CD4-positive, alpha-beta T cell (primary cell): ENCODE results near the gene UNC119. TPM values are rescaled to one million over a fixed set of nuclear protein-coding genes. Genes with fewer than 3 reads are reported as not detected.

Experiments used
- ATAC-seq: fragments of 200-7000 bp; cut with Tn5 transposase; one replicate; pipeline ENCODE4 v1.10.0; 2022; ENCODE audit warnings: mild to moderate bottlenecking; ENCODE audit not compliant: poor library complexity
- CTCF ChIA-PET: fragments of 350-600 bp; sonication (Branson Sonifier 250); formaldehyde crosslinking; loops from one replicate; lab custom pipeline; 2021; ENCODE audit warnings: antibody characterized with exemption, inconsistent platforms; lab: Charles Lee
- POLR2A ChIA-PET: fragments of 350-600 bp; sonication (Branson Sonifier 250); formaldehyde crosslinking; loops from one replicate; lab custom pipeline; 2021; ENCODE audit warnings: antibody characterized with exemption, inconsistent platforms; lab: Charles Lee
- DNase-seq, 14 experiments: peaks; one replicate each; pipeline ENCODE4 v3.0.0-alpha.2; 2013 to 2020; ENCODE audit warnings: mixed read lengths in 2 of 14
- H3K27ac ChIP-seq, 2 donors: one replicate each; pipeline versions ENCODE4 v1.5.1 to v1.7.0; 2013; ENCODE audit warnings: low read length in 2 of 2, low read depth in 1 of 2, mild to moderate bottlenecking in 1 of 2
- H3K27me3 ChIP-seq, 2 experiments: 1 replicate in 1 of 2; 2 replicates in 1 of 2; pipeline versions ENCODE4 v1.6.1 to v1.7.0; 2013; ENCODE audit warnings: low read length in 2 of 2, control low read depth in 1 of 2, mild to moderate bottlenecking in 1 of 2, moderate library complexity in 1 of 2; ENCODE audit not compliant: insufficient read depth in 2 of 2, control insufficient read depth in 1 of 2
- H3K36me3 ChIP-seq: one replicate; pipeline ENCODE4 v1.6.1; 2013; ENCODE audit warnings: low read length, control low read depth; ENCODE audit not compliant: insufficient read depth
- H3K4me1 ChIP-seq: one replicate; pipeline ENCODE4 v1.6.1; 2013; ENCODE audit warnings: low read length, control low read depth; ENCODE audit not compliant: insufficient read depth
- H3K4me3 ChIP-seq: one replicate; pipeline ENCODE4 v1.5.1; 2013; ENCODE audit warnings: mild to moderate bottlenecking, low read length, moderate library complexity
- H3K9me3 ChIP-seq, 2 experiments: 1 replicate in 1 of 2; 2 replicates in 1 of 2; pipeline versions ENCODE4 v1.6.1 to v1.7.0; 2013; ENCODE audit warnings: low read length in 2 of 2, mild to moderate bottlenecking in 2 of 2, control low read depth in 1 of 2, moderate library complexity in 1 of 2; ENCODE audit not compliant: control insufficient read depth in 1 of 2, insufficient read depth in 1 of 2
- H3K27ac Mint-ChIP-seq: one replicate; pipeline ENCODE4 v1.8.0; 2020; ENCODE audit warnings: mixed read lengths
- H3K27me3 Mint-ChIP-seq: one replicate; pipeline ENCODE4 v1.8.0; 2021; ENCODE audit warnings: mixed read lengths
- H3K36me3 Mint-ChIP-seq: one replicate; pipeline ENCODE4 v1.8.0; 2021; ENCODE audit warnings: low read depth, mixed read lengths
- H3K4me1 Mint-ChIP-seq: one replicate; pipeline ENCODE4 v1.8.0; 2021; ENCODE audit warnings: low read depth, mixed read lengths
- H3K4me3 Mint-ChIP-seq: one replicate; pipeline ENCODE4 v1.8.0; 2020; ENCODE audit warnings: mild to moderate bottlenecking, mixed read lengths
- H3K9me3 Mint-ChIP-seq: one replicate; pipeline ENCODE4 v1.8.0; 2020; ENCODE audit warnings: mixed read lengths
- CTCF ChIP-seq: fragments of 200-600 bp; IDR thresholded peaks from one replicate; pipeline ENCODE4 v1.8.0; 2022; ENCODE audit warnings: antibody characterized with exemption, mild to moderate bottlenecking
- intact Hi-C, 2 experiments: fragments of 100-400 bp; cut with DNase I in 1 of 2; cut with micrococcal nuclease in 1 of 2; formaldehyde crosslinking; loops; one replicate each; pipeline versions ENCODE4 v1.15.1 to v1.9.0; 2023 to 2025; cut with DNase I, micrococcal nuclease
- total RNA-seq, 174 experiments: library from RNA in 2 of 174; stranded (reverse) in 2 of 174; gene quantifications; one replicate each; pipeline ENCODE4 v1.2.3 and lab custom pipeline; 2021 to 2026

UNC119 gene
- total RNA-seq, 2 experiments from 2014 or later, result 77.1 to 83.9 TPM

GRCh38 chr17:28575126-28575795 is 22.8 kb upstream of the UNC119 start:
- Mint-ChIP-seq H3K4me3 (peak overlapping the region; percentile 87), H3K27ac (no peak overlapping the region), H3K36me3 (peaks cover 25% of the 10 kb centered on the region), H3K9me3 (no peaks in the 10 kb centered on the region), H3K4me1 (peaks cover 45% of the 10 kb centered on the region), H3K27me3 (no peaks in the 10 kb centered on the region)
- TF ChIP-seq CTCF, result no peak
- peaks cover 46% of the 10 kb centered on the region for H3K4me1 ChIP-seq
- ChIA-PET CTCF (no interaction called here), POLR2A (no interaction called here)
- H3K4me3 ChIP-seq, result no peak overlapping the region
- H3K36me3 ChIP-seq, result no peaks in the 10 kb centered on the region
- H3K27me3 ChIP-seq, result no peaks in the 10 kb centered on the region
- no peaks in the 10 kb centered on the region for H3K9me3 ChIP-seq
- H3K27ac ChIP-seq, result no peak overlapping the region
- DNase-seq (no peak), ATAC-seq (no peak)
- intact Hi-C loops, result loop anchor here in 1 of 2 experiments (5.0 to 10.0 kb wide), 2 partner anchors 67 to 380 kb away; partner anchors contain the start of gene PHF12

DNA sequence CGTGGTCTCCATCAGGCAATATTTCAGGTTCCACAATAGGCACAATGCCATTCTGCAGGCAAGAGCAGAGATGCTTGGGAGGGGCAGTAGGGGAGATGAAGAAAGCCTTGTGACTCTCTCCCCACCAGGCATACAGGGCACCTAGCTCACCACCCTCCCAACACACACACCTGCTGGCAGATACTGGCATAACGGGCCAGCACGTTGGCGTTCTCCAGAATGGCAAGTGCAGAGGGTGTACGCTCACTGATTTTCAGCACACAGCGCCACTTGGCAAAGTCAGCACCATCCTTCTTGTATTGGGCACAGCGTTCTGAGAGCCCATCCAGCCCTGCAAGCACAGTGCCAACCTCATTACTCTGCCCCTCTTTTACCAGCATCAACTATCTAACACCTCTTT is 22.1 kb upstream of the UNC119 start:
- H3K4me3 ChIP-seq, result no peak overlapping the region
- Mint-ChIP-seq H3K36me3 (peaks cover 28% of the 10 kb centered on the region), H3K9me3 (no peaks in the 10 kb centered on the region), H3K27me3 (no peaks in the 10 kb centered on the region), H3K27ac (peak overlapping the region; percentile 24), H3K4me1 (peaks cover 51% of the 10 kb centered on the region), H3K4me3 (peak overlapping the region; percentile 54)
- no peak for TF ChIP-seq CTCF
- no peaks in the 10 kb centered on the region for H3K36me3 ChIP-seq
- ATAC-seq, result no peak
- DNase-seq, result peak in 3 of 14 experiments; percentile 18 to 57 (median 41)
- ChIA-PET POLR2A (no interaction called here), CTCF (no interaction called here)
- intact Hi-C loops, result loop anchor here in 1 of 2 experiments (10.0 kb wide), 1 partner anchor 380 kb away; the partner anchor contains the start of gene PHF12
- no peaks in the 10 kb centered on the region for H3K27me3 ChIP-seq
- peaks cover 50% of the 10 kb centered on the region for H3K4me1 ChIP-seq
- H3K9me3 ChIP-seq, result no peaks in the 10 kb centered on the region
- no peak overlapping the region for H3K27ac ChIP-seq

- H3K27ac Mint-ChIP-seq, result peak overlapping the region; percentile 24
- Histone ChIP-seq H3K4me1 (peaks cover 55% of the 10 kb centered on the region), H3K36me3 (no peaks in the 10 kb centered on the region), H3K27me3 (no peaks in the 10 kb centered on the region), H3K9me3 (no peaks in the 10 kb centered on the region), H3K4me3 (no peak overlapping the region), H3K27ac (no peak overlapping the region)
- no peak for ATAC-seq
- H3K36me3 Mint-ChIP-seq, result peaks cover 30% of the 10 kb centered on the region
- no peak for TF ChIP-seq CTCF
- H3K4me1 Mint-ChIP-seq, result peaks cover 55% of the 10 kb centered on the region
- intact Hi-C loops, result loop anchor here in 1 of 2 experiments (10.0 kb wide), 1 partner anchor 381 kb away; the partner anchor contains the start of gene PHF12
- CTCF ChIA-PET, result no interaction called here
- no peaks in the 10 kb centered on the region for H3K9me3 Mint-ChIP-seq
- peak overlapping the region; percentile 54 for H3K4me3 Mint-ChIP-seq
- no peak for DNase-seq
- POLR2A ChIA-PET, result interaction anchor here (4.4 kb wide), 1 partner anchor 25 kb away, joined by 70 read pairs; the partner anchor contains the start of gene SPAG5
- no peaks in the 10 kb centered on the region for H3K27me3 Mint-ChIP-seq
Measured at GRCh38 chr17:28573966-28574480, 21.6 kb upstream of the UNC119 start.
